ENCODE measurements around the gene LRRC26. TPM values are rescaled to one million over a fixed set of nuclear protein-coding genes. Genes with fewer than 3 reads are reported as not detected.
A peak's percentile ranks its signal among the peaks of the same experiment; 100 is the strongest.

Gene LRRC26
- total RNA-seq, 2 experiments from 2014 or later: not detected

DNA sequence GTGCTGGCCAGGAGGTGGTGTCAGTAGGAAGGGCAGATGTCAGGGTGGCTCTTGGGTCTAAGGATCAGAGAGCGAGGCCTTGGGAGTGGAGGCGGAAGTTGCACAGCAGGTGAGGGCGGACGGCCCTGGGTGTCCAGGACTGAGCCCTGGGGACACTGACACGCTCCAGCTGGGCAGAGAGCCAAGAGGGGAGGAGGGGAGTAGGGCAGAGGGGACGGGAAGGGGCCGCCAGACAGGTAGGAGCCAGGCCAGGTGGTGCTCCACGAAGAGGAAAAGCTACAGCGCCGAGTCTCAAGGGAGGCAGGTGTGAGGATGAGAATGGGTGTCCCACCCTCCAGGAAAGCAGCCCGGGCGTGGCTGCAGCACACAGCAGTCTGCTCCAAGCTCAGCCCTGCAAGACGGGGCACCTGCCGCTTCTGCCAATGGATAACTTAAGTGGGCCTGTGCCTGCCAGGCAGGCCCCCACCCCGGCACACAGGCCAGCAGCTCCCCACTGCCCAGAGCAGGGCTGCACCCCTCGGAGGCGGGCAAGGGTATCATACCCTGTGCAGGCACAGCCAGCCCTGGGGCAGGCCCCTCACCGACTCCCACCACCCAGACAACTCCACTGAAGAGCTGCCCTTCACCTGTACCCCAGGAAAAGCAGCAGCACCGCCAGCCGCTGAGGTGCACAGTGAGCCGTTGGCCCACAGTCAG is 25.8 kb upstream of the LRRC26 start:
- H3K9me3 Mint-ChIP-seq: no peaks in the 10 kb centered on the region
- H3K4me3 Mint-ChIP-seq: no peak overlapping the region
- H3K36me3 Mint-ChIP-seq (ENCODE audit: low read depth): peaks cover 2% of the 10 kb centered on the region
- ChIA-PET POLR2A (interaction anchor here (1.1 to 3.7 kb wide), 2 partner anchors 8 to 10 kb away, joined by 3 to 16 read pairs; partner anchors contain the start of genes NDOR1 and TMEM203), CTCF (no interaction called here)
- no peaks in the 10 kb centered on the region for H3K27me3 Mint-ChIP-seq
- peaks cover 6% of the 10 kb centered on the region for H3K4me1 Mint-ChIP-seq
- H3K27ac Mint-ChIP-seq: no peak overlapping the region
- DNase-seq: no peak

DNA sequence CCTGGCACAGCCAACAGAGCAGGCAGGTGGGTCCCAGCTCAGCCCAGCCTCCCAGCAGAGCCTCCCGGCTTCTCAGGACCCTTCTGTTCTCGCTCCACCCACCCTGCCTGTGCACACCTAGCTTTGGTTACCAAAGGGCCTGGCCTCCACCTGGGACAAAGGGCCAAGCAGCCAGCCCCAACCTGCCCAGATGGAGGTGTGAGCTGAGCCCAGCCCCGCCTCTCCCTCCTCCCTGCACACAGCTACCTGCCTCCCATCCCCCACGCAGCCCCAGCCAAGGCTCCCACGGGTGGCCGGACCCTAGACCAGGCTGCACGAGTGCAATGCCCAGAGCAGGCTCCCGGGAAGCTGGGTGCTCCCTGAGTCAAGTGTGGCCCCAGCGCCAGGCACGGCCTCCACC is 25.1 kb upstream of the LRRC26 start:
- Mint-ChIP-seq H3K36me3 (ENCODE audit: low read depth) (peaks cover 5% of the 10 kb centered on the region), H3K27me3 (no peaks in the 10 kb centered on the region), H3K27ac (no peak overlapping the region), H3K4me3 (no peak overlapping the region), H3K9me3 (no peaks in the 10 kb centered on the region), H3K4me1 (peaks cover 11% of the 10 kb centered on the region)
- POLR2A ChIA-PET: interaction anchor here (1.1 to 3.7 kb wide), 2 partner anchors 9 to 11 kb away, joined by 3 to 16 read pairs; partner anchors contain the start of genes NDOR1 and TMEM203
- DNase-seq: no peak
- CTCF ChIA-PET: interaction anchor here (1.0 kb wide), 1 partner anchor 42 kb away, joined by 3 read pairs; no protein-coding TSS in a partner anchor

DNA sequence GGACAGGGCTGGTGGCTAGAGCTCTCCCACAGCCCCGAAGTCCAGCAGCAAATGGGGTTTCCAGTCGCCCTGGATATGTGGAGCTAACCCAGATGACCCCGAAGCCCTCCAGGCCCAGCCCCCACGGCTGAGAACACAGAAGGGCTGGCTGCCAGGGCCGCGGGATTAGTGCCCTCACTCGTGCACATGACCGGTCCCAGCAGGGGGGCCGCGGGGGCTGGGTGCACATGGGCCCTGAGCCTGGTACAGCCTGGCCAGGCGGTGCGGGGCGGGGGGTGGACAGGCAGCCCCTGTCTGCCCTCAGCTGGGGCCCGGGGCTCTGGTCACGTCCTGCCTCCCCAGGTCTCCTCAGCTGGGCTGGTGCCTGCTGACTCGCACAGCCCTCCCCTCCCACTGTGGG is 24.5 kb upstream of the LRRC26 start:
- DNase-seq: no peak
- ChIA-PET POLR2A (interaction anchor here (1.1 to 3.7 kb wide), 3 partner anchors 9 to 11 kb away, joined by 3 to 16 read pairs (median 3); partner anchors contain the start of genes NDOR1 and TMEM203), CTCF (interaction anchor here (1.0 kb wide), 1 partner anchor 42 kb away, joined by 3 read pairs; no protein-coding TSS in a partner anchor)
- no peak overlapping the region for H3K27ac Mint-ChIP-seq
- H3K4me1 Mint-ChIP-seq: peaks cover 14% of the 10 kb centered on the region
- H3K27me3 Mint-ChIP-seq: no peaks in the 10 kb centered on the region
- H3K9me3 Mint-ChIP-seq: no peaks in the 10 kb centered on the region
- peaks cover 7% of the 10 kb centered on the region for H3K36me3 Mint-ChIP-seq (ENCODE audit: low read depth)
- no peak overlapping the region for H3K4me3 Mint-ChIP-seq

DNA sequence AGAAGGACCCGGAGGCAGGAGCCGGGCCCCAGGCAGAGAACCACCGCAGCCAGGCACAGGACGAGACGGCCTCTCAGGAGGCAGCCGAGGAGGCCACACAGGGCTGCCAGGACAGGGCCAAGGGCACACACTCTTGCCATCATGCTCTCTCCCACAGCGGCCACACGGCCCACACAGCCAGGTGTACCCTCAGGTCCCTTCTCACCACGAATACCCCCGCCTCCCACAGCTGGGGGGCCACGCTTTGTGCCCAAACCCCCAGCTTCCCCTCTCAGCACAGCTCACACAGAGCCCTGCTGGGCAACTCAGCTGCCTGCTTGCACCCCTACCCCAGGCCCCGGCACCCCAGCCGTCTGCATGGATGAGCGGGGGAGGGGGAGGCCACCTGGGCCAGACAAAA is 23.9 kb upstream of the LRRC26 start:
- no peak overlapping the region for H3K4me3 Mint-ChIP-seq
- DNase-seq: no peak
- no peak overlapping the region for H3K27ac Mint-ChIP-seq
- ChIA-PET CTCF (interaction anchor here (0.9 kb wide), 1 partner anchor 34 kb away, joined by 3 read pairs; the partner anchor contains the start of gene RNF224), POLR2A (interaction anchor here (1.3 to 3.7 kb wide), 2 partner anchors 11 to 12 kb away, joined by 3 to 16 read pairs; partner anchors contain the start of genes NDOR1 and TMEM203)
- H3K27me3 Mint-ChIP-seq: no peaks in the 10 kb centered on the region
- H3K9me3 Mint-ChIP-seq: no peaks in the 10 kb centered on the region
- H3K4me1 Mint-ChIP-seq: peaks cover 19% of the 10 kb centered on the region
- peaks cover 12% of the 10 kb centered on the region for H3K36me3 Mint-ChIP-seq (ENCODE audit: low read depth)

DNA sequence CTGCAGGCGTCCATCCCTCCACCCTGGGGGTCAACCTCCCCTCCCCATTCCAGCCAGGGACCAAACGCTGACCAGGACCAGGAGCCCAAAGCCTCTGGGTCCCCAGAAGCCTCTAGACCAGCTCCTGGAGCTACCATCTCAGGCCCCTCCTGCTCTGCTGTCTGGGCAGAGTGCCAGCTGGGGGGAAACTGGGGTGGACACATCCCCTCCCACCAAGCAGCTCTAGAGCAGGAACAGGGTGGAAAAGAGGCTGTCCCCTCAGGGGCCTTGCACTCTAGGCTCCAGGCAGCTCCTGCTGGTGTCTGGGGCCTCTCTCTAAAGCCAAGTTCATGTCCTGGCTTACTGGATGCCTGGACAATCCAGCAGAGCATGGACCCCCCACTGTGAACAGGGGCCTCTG is 23.0 kb upstream of the LRRC26 start:
- H3K9me3 Mint-ChIP-seq: no peaks in the 10 kb centered on the region
- no peaks in the 10 kb centered on the region for H3K27me3 Mint-ChIP-seq
- ChIA-PET CTCF (interaction anchor here (0.9 kb wide), 1 partner anchor 35 kb away, joined by 3 read pairs; the partner anchor contains the start of gene RNF224), POLR2A (interaction anchor here (0.8 to 1.6 kb wide), 4 partner anchors 8 to 48 kb away, joined by 3 to 6 read pairs (median 4); partner anchors contain the start of genes TPRN and TUBB4B)
- peaks cover 15% of the 10 kb centered on the region for H3K36me3 Mint-ChIP-seq (ENCODE audit: low read depth)
- no peak for DNase-seq
- H3K4me1 Mint-ChIP-seq: peaks cover 22% of the 10 kb centered on the region
- no peak overlapping the region for H3K27ac Mint-ChIP-seq
- no peak overlapping the region for H3K4me3 Mint-ChIP-seq

DNA sequence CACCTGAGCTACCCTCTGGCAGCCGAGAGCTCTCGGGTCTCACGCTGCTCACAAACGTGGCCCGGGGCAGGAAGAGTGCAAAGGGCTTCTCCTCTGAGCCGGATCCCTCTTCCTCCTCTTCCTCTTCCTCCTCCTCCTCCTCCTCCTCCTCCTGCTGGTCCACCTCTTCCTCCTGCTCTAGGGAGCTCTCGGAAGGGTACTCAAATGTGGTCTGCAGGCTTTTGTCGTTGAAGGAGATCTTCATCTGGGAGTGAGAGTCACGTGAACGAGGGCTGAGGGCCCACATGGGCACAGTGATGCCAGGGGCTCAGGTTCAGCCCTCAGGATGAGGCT is 22.6 kb upstream of the LRRC26 start:
- ChIA-PET POLR2A (interaction anchor here (0.8 to 1.6 kb wide), 4 partner anchors 8 to 48 kb away, joined by 3 to 6 read pairs (median 4); partner anchors contain the start of genes CYSRT1, TPRN and TUBB4B), CTCF (no interaction called here)
- no peaks in the 10 kb centered on the region for H3K9me3 Mint-ChIP-seq
- H3K4me3 Mint-ChIP-seq: no peak overlapping the region
- no peaks in the 10 kb centered on the region for H3K27me3 Mint-ChIP-seq
- H3K4me1 Mint-ChIP-seq: peaks cover 26% of the 10 kb centered on the region
- H3K27ac Mint-ChIP-seq: no peak overlapping the region
- no peak for DNase-seq
- H3K36me3 Mint-ChIP-seq (ENCODE audit: low read depth): peaks cover 18% of the 10 kb centered on the region

DNA sequence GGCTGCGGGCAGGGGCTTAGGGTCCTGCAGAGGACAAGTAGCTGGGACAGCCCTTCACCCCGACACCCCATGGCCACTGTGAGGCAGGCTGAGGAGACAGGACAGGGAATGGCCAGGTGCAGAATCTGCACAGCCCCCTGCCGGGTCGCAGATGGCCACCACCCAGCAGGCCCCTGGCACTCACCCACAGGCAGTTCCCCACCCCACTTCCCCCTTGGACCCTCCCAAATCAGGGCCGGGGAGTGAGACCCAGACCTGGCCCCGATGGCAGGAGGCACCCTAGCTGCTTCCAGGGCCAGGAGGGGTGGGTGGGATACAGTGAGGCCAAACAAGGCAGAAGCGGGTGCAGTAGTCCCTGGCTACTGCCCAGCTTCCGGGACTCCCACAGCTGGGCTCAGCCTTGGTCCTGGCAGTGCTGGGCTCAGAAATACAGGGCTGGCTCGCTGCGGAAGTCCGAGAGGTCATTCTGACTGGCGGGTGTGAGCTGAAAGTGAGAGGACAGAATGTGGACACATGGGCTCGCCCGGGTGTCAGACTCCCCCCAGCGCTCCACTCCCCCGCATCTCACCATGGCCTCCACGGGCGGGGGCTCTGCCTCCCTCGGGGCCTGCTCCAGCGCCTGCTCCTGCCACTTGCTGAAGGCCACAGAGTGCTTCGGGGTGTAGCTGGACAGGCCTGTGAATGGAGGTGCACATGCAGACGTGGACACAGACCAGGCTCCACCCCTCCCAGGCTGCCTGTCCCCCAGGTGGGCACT is 22.0 kb upstream of the LRRC26 start:
- no peak for DNase-seq
- H3K9me3 Mint-ChIP-seq: no peaks in the 10 kb centered on the region
- H3K27me3 Mint-ChIP-seq: no peaks in the 10 kb centered on the region
- H3K4me1 Mint-ChIP-seq: peaks cover 31% of the 10 kb centered on the region
- CTCF ChIA-PET: no interaction called here
- H3K36me3 Mint-ChIP-seq (ENCODE audit: low read depth): peaks cover 18% of the 10 kb centered on the region
- no peak overlapping the region for H3K27ac Mint-ChIP-seq
- POLR2A ChIA-PET: interaction anchor here (0.6 to 1.6 kb wide), 5 partner anchors 9 to 49 kb away, joined by 3 to 6 read pairs (median 4); partner anchors contain the start of genes CYSRT1, TPRN and TUBB4B
- no peak overlapping the region for H3K4me3 Mint-ChIP-seq

DNA sequence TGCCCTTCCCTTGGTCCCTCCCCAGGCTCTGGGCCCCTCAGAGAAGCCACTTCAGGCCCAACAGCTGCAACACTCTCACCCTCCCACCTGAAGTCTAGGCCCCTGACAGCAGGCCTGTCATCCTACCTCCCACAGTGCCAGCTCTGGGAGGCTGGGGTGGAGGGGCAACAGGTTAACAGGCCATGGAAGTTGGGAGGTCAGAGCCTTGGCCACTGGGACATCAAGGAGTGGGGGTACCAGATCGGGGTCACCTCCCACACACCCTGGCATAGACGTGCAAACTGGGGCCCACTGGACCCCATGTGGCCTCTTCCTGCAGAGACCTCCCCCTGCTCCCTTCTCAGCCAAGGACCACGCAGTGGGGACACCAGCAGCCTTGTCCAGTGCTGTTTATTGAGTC is 21.4 kb upstream of the LRRC26 start:
- peak overlapping the region; percentile 61 for H3K27ac Mint-ChIP-seq
- H3K4me1 Mint-ChIP-seq: peaks cover 37% of the 10 kb centered on the region
- no peaks in the 10 kb centered on the region for H3K9me3 Mint-ChIP-seq
- peaks cover 18% of the 10 kb centered on the region for H3K36me3 Mint-ChIP-seq (ENCODE audit: low read depth)
- DNase-seq: no peak
- peak overlapping the region; percentile 61 for H3K4me3 Mint-ChIP-seq
- H3K27me3 Mint-ChIP-seq: no peaks in the 10 kb centered on the region
- CTCF ChIA-PET: no interaction called here
- POLR2A ChIA-PET: interaction anchor here (0.6 to 1.6 kb wide), 3 partner anchors 10 to 34 kb away, joined by 3 to 6 read pairs (median 3); partner anchors contain the start of genes CYSRT1 and TPRN

DNA sequence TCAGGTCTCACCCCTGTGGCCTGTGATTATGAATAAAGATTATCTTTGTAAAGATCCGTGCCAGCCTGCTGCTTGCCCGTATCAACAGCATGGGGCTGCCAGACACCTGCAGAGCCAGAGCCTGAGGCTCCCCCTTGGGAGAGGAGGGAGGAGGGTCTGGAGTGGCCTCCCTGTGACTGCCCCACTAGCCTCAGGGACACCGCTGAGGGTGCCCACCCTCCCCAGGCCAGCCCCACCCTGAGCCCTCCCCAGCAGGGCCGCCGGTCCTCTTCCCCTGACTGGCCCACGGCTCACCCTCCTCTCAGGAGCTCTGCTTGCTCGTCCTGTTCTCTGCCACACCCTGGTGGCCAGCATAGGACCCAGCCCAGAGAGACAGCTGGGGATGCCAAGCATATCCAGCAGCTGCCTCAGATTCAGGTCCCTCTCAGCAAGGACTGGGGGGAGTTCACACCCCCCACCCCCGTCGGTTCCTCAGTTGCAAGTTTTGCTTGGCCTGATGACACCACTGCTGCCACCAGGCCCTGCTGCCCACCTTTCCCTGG is 20.5 kb upstream of the LRRC26 start:
- Mint-ChIP-seq H3K36me3 (ENCODE audit: low read depth) (peaks cover 18% of the 10 kb centered on the region), H3K4me3 (peak overlapping the region; percentile 91), H3K27ac (peak overlapping the region; percentile 61), H3K27me3 (no peaks in the 10 kb centered on the region), H3K9me3 (no peaks in the 10 kb centered on the region), H3K4me1 (peaks cover 38% of the 10 kb centered on the region)
- POLR2A ChIA-PET: interaction anchor here (1.8 kb wide), 1 partner anchor 95 kb away, joined by 8 read pairs; no protein-coding TSS in a partner anchor
- CTCF ChIA-PET: interaction anchor here (1.5 to 2.8 kb wide), 3 partner anchors 14 to 36 kb away, joined by 6 to 12 read pairs (median 11); partner anchors contain the start of genes RNF208 and RNF224
- no peak for DNase-seq

DNA sequence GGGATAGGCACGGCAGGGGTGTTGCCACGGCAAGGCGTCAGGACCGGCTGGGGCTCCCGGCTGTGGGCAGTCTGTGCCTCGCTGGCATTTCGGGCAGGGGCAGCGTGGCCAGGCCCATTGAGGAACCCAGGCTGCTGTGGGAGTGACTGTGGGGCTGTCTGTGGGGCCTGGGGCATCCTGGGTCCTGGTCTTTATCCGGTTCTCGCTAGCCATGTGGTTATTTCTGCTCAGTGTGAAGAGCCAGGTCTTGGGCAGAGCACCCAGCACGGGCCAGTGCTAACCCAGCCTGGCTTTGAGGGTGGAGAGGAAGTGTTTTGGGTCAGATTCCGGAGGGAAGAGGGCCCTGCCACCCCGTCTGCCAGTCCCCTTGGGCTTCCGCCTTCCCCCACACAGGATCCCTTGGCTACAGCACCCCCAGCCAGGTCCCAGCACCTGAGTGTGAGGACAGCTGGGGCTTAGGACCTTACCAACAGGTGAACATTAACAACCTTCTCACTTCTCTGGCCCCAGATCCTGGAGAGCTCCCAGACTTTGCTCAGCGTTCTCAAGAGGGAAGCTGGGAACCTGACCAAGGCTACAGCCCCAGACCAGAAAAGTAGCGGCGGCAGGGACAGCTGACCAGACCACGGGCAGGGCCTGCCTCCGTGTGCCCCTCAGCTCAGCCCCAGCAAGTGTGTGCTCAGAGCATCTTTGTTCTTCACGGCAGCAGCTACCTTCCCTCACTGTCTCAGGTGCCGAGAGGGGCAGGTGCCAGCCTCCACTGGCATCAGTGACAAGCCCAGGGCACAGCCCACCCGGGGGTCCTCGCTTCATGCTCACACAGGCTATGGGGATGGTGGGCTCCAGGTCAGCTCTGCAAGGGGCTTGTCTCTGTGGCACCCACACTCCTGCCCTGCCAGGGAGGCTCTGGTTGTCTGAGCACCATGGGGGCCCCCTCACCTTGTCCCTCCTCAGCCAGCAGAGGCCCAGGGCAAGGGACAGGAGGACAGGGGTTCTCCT is 19.7 kb upstream of the LRRC26 start:
- Mint-ChIP-seq H3K27me3 (no peaks in the 10 kb centered on the region), H3K27ac (peak overlapping the region; percentile 97), H3K4me1 (peaks cover 38% of the 10 kb centered on the region), H3K36me3 (ENCODE audit: low read depth) (peaks cover 19% of the 10 kb centered on the region), H3K4me3 (peak overlapping the region; percentile 91), H3K9me3 (no peaks in the 10 kb centered on the region)
- CTCF ChIA-PET: interaction anchor here (0.7 to 2.8 kb wide), 13 partner anchors 11 to 160 kb away, joined by 3 to 12 read pairs (median 6); partner anchors contain the start of genes MAN1B1, RNF208, RNF224 and TPRN
- no peak for DNase-seq
- POLR2A ChIA-PET: interaction anchor here (0.7 to 3.1 kb wide), 24 partner anchors 9 to 792 kb away, joined by 3 to 30 read pairs (median 6); partner anchors contain the start of genes CYSRT1, GRIN1, MAN1B1 and RNF208

DNA sequence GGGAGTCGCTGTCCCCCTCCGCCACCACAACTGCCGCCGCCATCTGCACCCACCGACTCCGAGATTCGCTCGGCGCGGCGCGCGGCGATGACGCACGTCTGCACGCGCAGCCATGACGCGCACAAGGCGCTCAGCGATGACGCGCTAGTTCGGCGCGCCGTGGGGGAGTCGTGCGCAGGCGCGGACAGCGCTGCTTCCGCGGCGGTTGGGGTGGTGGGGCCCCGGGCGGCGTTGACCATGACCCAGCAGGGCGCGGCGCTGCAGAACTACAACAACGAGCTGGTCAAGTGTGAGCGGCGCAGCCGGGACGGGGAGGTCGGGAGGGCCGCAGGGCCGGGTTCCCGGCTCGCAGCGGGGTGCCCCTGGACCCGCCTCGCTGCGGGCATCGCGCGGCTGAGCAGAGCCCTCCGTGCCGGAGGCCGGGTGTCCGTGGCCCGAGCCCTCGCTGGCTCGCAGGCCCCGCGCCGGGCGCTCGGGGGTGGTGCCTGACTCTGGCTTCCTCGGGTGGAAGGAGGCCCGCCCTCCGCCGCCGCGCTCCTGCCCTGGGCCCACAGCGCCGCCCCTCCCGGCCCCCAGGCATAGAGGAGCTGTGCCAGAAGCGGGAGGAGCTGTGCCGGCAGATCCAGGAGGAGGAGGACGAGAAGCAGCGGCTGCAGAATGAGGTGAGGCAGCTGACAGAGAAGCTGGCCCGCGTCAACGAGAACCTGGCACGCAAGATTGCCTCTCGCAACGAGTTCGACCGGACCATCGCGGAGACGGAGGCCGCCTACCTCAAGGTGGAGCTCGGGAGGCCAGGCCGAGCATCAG is 18.8 kb upstream of the LRRC26 start, which contains the start of the genes ANAPC2 and SSNA1:
ANAPC2 (minus strand) TSS at position 71 of the 807 bp plus-strand sequence; CDS start at position 43, 28 bp downstream.
SSNA1 (plus strand) TSS at position 187 of the 807 bp plus-strand sequence; CDS start at position 238, 51 bp downstream.
- CTCF ChIA-PET: interaction anchor here (0.7 to 2.8 kb wide), 13 partner anchors 12 to 160 kb away, joined by 3 to 12 read pairs (median 6); partner anchors contain the start of genes MAN1B1, RNF208, RNF224 and TPRN
- H3K27ac Mint-ChIP-seq: peak within 1 kb of the TSS; percentile 97
- POLR2A ChIA-PET: interaction anchor here (0.6 to 3.1 kb wide), 31 partner anchors 10 to 791 kb away, joined by 3 to 30 read pairs (median 5); partner anchors contain the start of genes CYSRT1, GRIN1, LRRC26 and MAN1B1

More for the DNA sequence above, 18.8 kb upstream of the LRRC26 start, which contains the start of the genes ANAPC2 and SSNA1:
- DNase-seq: peak; percentile 94
- Mint-ChIP-seq H3K4me3 (peak within 1 kb of the TSS; percentile 93), H3K27me3 (no peaks in the 10 kb centered on the region), H3K36me3 (ENCODE audit: low read depth) (peaks cover 28% of the 10 kb centered on the region), H3K4me1 (peaks cover 40% of the 10 kb centered on the region), H3K9me3 (no peaks in the 10 kb centered on the region)
